ENCODE data around the gene CORO6.

The CORO6 gene

GRCh38 chr17:29645515-29646051 lies 22.9 kb upstream of the CORO6 start:
- Histone ChIP-seq H4K20me1 (ENCODE audit: insufficient read depth, low read length, poor library complexity, severe bottlenecking) (no peaks in the 10 kb centered on the region), H3K79me2 (ENCODE audit: insufficient read depth, low read length) (no peaks in the 10 kb centered on the region), H3K4me2 (ENCODE audit: low read depth, low read length, poor library complexity, severe bottlenecking) (no peak overlapping the region), H3K27me3 (ENCODE audit: insufficient read depth, low read length, poor library complexity, severe bottlenecking) (no peaks in the 10 kb centered on the region), H3K9me3 (ENCODE audit: insufficient read depth, low read depth, low read length) (no peaks in the 10 kb centered on the region), H2AFZ (ENCODE audit: low read length) (no peak overlapping the region), H3K36me3 (ENCODE audit: insufficient read depth, low read length) (peaks cover 13% of the 10 kb centered on the region; the same call in 1 of the 2 replicates), H3F3A (ENCODE audit: low read depth) (no peaks in the 10 kb centered on the region), H3K4me1 (ENCODE audit: insufficient read depth, low read length, poor library complexity, severe bottlenecking) (peaks cover 14% of the 10 kb centered on the region), H3K9me2 (replicated peaks; ENCODE audit: low read depth, low read length) (no peaks in the 10 kb centered on the region), H3K4me3 (ENCODE audit: low read length, poor library complexity, severe bottlenecking) (no peak overlapping the region), H3K9ac (ENCODE audit: low read depth, low read length, poor library complexity, severe bottlenecking) (no peak overlapping the region)
- TF ChIP-seq, protein P1, sequence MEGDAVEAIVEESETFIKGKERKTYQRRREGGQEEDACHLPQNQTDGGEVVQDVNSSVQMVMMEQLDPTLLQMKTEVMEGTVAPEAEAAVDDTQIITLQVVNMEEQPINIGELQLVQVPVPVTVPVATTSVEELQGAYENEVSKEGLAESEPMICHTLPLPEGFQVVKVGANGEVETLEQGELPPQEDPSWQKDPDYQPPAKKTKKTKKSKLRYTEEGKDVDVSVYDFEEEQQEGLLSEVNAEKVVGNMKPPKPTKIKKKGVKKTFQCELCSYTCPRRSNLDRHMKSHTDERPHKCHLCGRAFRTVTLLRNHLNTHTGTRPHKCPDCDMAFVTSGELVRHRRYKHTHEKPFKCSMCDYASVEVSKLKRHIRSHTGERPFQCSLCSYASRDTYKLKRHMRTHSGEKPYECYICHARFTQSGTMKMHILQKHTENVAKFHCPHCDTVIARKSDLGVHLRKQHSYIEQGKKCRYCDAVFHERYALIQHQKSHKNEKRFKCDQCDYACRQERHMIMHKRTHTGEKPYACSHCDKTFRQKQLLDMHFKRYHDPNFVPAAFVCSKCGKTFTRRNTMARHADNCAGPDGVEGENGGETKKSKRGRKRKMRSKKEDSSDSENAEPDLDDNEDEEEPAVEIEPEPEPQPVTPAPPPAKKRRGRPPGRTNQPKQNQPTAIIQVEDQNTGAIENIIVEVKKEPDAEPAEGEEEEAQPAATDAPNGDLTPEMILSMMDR (conservative IDR thresholded peaks at IDR 0.05; ENCODE audit: low read length): no peak
- TF ChIP-seq EZH2phosphoT487 (IDR thresholded peaks at IDR 0.05; ENCODE audit: borderline replicate concordance): no peak

DNA sequence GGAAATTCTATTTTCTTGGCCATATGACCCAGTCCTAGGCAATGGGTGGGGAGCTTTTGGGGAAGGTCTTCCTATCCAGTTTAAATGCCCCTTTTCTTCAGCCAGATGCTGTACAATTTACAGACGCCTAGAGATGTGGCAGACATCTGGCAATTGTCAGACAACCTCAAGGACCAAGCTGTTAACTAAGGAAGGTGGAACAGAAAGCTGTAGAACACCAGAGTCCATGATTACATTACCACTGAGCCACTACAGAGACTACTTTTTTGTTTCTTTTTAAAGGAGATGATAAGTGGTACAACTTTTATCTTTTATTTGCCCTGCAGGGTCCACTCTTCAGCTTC lies 21.1 kb upstream of the CORO6 start:
- Histone ChIP-seq H2AFZ (ENCODE audit: low read length) (no peak overlapping the region), H3K4me1 (ENCODE audit: insufficient read depth, low read length, poor library complexity, severe bottlenecking) (peaks cover 31% of the 10 kb centered on the region), H3K79me2 (ENCODE audit: insufficient read depth, low read length) (no peaks in the 10 kb centered on the region), H3F3A (ENCODE audit: low read depth) (0 out of 2 replicates have a peak, but pooled peaks cover 1% of the 10 kb centered on the region), H3K4me3 (ENCODE audit: low read length, poor library complexity, severe bottlenecking) (no peak overlapping the region), H4K20me1 (ENCODE audit: insufficient read depth, low read length, poor library complexity, severe bottlenecking) (no peaks in the 10 kb centered on the region), H3K9me3 (ENCODE audit: insufficient read depth, low read depth, low read length) (no peaks in the 10 kb centered on the region), H3K36me3 (ENCODE audit: insufficient read depth, low read length) (peaks cover 8% of the 10 kb centered on the region; the same call in 1 of the 2 replicates), H3K27me3 (ENCODE audit: insufficient read depth, low read length, poor library complexity, severe bottlenecking) (no peaks in the 10 kb centered on the region), H3K9ac (ENCODE audit: low read depth, low read length, poor library complexity, severe bottlenecking) (no peak overlapping the region), H3K4me2 (ENCODE audit: low read depth, low read length, poor library complexity, severe bottlenecking) (no peak overlapping the region), H3K9me2 (replicated peaks; ENCODE audit: low read depth, low read length) (no peaks in the 10 kb centered on the region)
- no peak for TF ChIP-seq EZH2phosphoT487 (IDR thresholded peaks at IDR 0.05; ENCODE audit: borderline replicate concordance)
- TF ChIP-seq, protein P1 (conservative IDR thresholded peaks at IDR 0.05; ENCODE audit: low read length): no peak

- Histone ChIP-seq H3K4me3 (ENCODE audit: low read length, poor library complexity, severe bottlenecking) (no peak overlapping the region), H3F3A (ENCODE audit: low read depth) (0 out of 2 replicates have a peak, but pooled peaks cover 2% of the 10 kb centered on the region), H3K9me3 (ENCODE audit: insufficient read depth, low read depth, low read length) (no peaks in the 10 kb centered on the region), H4K20me1 (ENCODE audit: insufficient read depth, low read length, poor library complexity, severe bottlenecking) (no peaks in the 10 kb centered on the region), H3K4me1 (ENCODE audit: insufficient read depth, low read length, poor library complexity, severe bottlenecking) (peaks cover 33% of the 10 kb centered on the region), H2AFZ (ENCODE audit: low read length) (no peak overlapping the region), H3K27me3 (ENCODE audit: insufficient read depth, low read length, poor library complexity, severe bottlenecking) (no peaks in the 10 kb centered on the region), H3K36me3 (ENCODE audit: insufficient read depth, low read length) (no peaks in the 10 kb centered on the region), H3K79me2 (ENCODE audit: insufficient read depth, low read length) (no peaks in the 10 kb centered on the region), H3K4me2 (ENCODE audit: low read depth, low read length, poor library complexity, severe bottlenecking) (no peak overlapping the region), H3K9me2 (replicated peaks; ENCODE audit: low read depth, low read length) (no peaks in the 10 kb centered on the region), H3K9ac (ENCODE audit: low read depth, low read length, poor library complexity, severe bottlenecking) (no peak overlapping the region)
- TF ChIP-seq, protein P1 (conservative IDR thresholded peaks at IDR 0.05; ENCODE audit: low read length): no peak
- no peak for TF ChIP-seq EZH2phosphoT487 (IDR thresholded peaks at IDR 0.05; ENCODE audit: borderline replicate concordance)
These were observed 19.5 kb upstream of the CORO6 start for GRCh38 chr17:29642171-29642611.

Data from Loucy (cell line).